Lower leg skin (tissue), 3 donors: ENCODE data around the gene GPR68.

Experiments used
- POLR2A ChIP-seq, 2 donors: fragments of 450-650 bp; IDR thresholded peaks; one replicate each; pipeline ENCODE4 v1.6.1; 2016 to 2017; ENCODE audit warnings: antibody characterized with exemption in 2 of 2, mild to moderate bottlenecking in 1 of 2, moderate library complexity in 1 of 2
- TF ChIP-seq, protein P1 (sequence below), 3 donors: fragments of 450-650 bp; IDR thresholded peaks; one replicate each; pipeline ENCODE4 v1.5.1; 2016; ENCODE audit warnings: antibody characterized with exemption in 3 of 3, mild to moderate bottlenecking in 3 of 3, moderate library complexity in 2 of 3

DNA sequence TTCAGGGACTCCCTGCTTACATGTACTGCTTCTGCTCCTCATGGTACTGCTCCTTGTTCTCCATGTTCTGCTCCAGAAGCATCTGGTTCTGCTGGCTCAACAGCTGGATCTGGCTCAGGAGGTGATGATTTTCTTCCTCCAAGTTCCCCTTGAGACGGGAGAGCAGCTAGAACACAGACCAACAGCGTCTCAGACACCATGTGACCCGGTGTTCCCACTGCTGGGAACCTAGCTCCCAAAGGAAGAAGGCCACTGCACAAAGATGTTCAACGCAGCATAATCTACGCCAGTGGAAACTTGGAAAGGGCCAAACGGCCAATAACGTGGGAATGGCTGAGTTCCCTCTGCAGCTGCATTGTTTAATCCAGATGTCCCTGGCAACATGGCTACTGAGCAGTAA lies 49.6 kb upstream of the GPR68 start:
- TF ChIP-seq, protein P1, sequence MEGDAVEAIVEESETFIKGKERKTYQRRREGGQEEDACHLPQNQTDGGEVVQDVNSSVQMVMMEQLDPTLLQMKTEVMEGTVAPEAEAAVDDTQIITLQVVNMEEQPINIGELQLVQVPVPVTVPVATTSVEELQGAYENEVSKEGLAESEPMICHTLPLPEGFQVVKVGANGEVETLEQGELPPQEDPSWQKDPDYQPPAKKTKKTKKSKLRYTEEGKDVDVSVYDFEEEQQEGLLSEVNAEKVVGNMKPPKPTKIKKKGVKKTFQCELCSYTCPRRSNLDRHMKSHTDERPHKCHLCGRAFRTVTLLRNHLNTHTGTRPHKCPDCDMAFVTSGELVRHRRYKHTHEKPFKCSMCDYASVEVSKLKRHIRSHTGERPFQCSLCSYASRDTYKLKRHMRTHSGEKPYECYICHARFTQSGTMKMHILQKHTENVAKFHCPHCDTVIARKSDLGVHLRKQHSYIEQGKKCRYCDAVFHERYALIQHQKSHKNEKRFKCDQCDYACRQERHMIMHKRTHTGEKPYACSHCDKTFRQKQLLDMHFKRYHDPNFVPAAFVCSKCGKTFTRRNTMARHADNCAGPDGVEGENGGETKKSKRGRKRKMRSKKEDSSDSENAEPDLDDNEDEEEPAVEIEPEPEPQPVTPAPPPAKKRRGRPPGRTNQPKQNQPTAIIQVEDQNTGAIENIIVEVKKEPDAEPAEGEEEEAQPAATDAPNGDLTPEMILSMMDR (IDR thresholded peaks at IDR 0.05) = no peak
- TF ChIP-seq POLR2A (IDR thresholded peaks at IDR 0.05) = no peak
